Fibroblast of pulmonary artery (primary cell): ENCODE data around the gene FAM120A.

ENCODE experiments used
- DNase-seq: peaks from one replicate; pipeline ENCODE4 v3.0.0-alpha.2; 2010; ENCODE audit warnings: low read depth
- H3K4me3 ChIP-seq: replicated peaks from 2 replicates; pipeline ENCODE4 v1.5.1; 2011; ENCODE audit warnings: low read depth, mild to moderate bottlenecking, control low read depth, low read length, moderate library complexity
- TF ChIP-seq, protein P1 (sequence below): IDR thresholded peaks from 2 replicates; pipeline ENCODE4 v1.5.1; 2011; ENCODE audit warnings: mild to moderate bottlenecking, control low read depth, low read length, inconsistent platforms; ENCODE audit errors: missing control alignments

Gene FAM120A

GRCh38 chr9:93456504-93456903 lies 5.0 kb downstream of the FAM120A start:
- TF ChIP-seq, protein P1, sequence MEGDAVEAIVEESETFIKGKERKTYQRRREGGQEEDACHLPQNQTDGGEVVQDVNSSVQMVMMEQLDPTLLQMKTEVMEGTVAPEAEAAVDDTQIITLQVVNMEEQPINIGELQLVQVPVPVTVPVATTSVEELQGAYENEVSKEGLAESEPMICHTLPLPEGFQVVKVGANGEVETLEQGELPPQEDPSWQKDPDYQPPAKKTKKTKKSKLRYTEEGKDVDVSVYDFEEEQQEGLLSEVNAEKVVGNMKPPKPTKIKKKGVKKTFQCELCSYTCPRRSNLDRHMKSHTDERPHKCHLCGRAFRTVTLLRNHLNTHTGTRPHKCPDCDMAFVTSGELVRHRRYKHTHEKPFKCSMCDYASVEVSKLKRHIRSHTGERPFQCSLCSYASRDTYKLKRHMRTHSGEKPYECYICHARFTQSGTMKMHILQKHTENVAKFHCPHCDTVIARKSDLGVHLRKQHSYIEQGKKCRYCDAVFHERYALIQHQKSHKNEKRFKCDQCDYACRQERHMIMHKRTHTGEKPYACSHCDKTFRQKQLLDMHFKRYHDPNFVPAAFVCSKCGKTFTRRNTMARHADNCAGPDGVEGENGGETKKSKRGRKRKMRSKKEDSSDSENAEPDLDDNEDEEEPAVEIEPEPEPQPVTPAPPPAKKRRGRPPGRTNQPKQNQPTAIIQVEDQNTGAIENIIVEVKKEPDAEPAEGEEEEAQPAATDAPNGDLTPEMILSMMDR, result no peak
- no peak for DNase-seq
- no peak overlapping the region for H3K4me3 ChIP-seq

DNA sequence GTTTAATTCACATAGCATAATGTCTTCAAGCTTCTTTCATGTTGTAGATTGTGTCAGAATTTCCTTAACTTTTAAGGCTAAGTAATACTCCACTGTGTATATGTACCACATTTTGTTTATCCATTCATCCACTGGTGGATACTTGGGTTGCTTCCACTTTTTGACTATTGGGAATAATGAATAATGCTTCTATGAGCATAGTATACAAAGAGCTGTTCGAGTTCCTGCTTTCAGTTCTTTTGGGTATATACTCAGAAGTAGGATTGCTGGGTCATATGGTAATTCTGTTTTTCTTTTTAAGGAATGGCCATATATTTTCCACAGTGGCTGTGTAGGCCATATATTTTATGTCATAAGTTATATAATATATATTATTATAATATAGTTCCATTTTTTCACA lies 5.5 kb downstream of the FAM120A start:
- DNase-seq, result no peak
- no peak overlapping the region for H3K4me3 ChIP-seq
- TF ChIP-seq, protein P1, result no peak

GRCh38 chr9:93458712-93459111 lies 7.2 kb downstream of the FAM120A start:
- no peak overlapping the region for H3K4me3 ChIP-seq
- TF ChIP-seq, protein P1, result no peak
- DNase-seq, result no peak

GRCh38 chr9:93459432-93459847 lies 8.0 kb downstream of the FAM120A start:
- DNase-seq, result no peak
- TF ChIP-seq, protein P1, result no peak
- no peak overlapping the region for H3K4me3 ChIP-seq

DNA sequence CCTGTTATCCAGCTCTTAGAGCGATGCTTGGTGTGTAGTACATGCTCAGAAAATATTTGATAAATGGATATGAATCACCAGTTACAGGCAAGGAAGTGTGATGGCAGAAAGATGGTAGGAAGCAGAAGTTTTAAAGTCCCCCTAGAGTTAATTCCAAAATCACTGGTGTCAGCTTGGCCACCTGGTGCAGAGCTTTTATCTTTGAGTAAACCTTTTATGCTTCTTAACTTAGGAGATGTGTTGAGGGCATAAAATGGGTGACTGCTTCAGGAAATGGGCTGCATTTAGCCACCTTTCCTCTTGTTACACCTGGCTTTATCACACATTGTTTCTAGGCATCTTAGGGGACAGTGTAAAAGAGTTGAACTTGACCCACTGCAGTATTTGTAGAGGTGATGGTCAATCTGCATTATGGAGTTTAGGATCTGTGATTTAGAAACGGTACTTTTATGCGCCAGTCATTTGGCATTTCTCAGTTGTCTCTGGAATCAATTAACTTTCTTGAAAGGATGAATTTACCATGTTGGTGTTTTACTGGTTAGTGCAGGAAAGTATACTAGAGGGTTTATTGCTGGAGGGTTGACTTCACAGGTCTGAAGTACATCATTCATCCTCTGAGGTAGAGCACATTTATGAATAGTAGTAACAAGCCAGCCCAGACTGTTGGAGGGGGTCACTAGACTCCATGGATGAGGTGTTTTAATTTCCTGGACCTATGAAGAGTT lies 9.4 kb downstream of the FAM120A start:
- TF ChIP-seq, protein P1, result no peak
- DNase-seq, result no peak
- H3K4me3 ChIP-seq, result no peak overlapping the region

- DNase-seq, result no peak
- H3K4me3 ChIP-seq, result no peak overlapping the region
- TF ChIP-seq, protein P1, result no peak
Measured at GRCh38 chr9:93461414-93461743, 9.9 kb downstream of the FAM120A start.

DNA sequence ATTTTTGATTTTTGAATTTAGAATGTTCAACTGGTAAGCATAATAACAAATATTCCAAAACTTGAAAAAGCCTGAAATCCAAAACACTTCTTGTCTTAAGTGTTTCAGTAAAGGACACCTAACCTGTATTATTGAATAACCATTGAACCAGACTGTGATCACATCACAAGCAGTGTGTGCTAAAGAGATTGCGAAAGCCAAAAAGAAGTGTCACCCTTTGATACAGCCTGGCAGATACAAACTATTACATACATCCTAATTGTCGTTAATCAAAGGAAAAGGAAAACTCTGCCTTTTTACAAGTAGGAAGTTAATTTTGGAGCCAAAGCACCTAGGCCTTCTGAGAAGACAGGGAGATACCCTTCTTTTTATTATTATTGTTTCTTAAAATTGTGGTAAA lies 10.3 kb downstream of the FAM120A start:
- DNase-seq, result no peak
- H3K4me3 ChIP-seq, result no peak overlapping the region
- TF ChIP-seq, protein P1, result no peak
